ENCODE results near the gene DVL1. TPM values are rescaled to one million over a fixed set of nuclear protein-coding genes. Genes with fewer than 3 reads are reported as not detected.

The DVL1 gene
- total RNA-seq, 1 donor from 2014 or later: 66.0 TPM

DNA sequence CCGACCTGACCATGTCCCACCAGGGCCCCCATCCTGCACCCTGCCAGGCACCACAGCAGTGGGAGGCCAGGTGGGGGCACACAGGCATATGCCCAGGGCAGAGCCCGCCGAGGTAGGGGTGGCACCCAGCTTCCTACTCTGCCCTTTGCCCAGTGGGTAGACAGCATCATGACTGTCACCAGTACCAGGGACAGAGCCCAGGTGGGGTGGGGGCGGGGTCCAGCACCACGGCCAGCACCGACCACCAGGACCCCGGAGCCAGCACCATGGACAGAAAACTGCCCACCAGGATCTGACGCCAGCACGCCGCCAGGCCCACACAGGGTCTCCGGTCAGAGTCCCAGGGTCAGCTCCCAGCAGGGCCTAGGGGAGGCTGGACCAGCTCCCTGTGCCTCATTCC is 14.4 kb downstream of the DVL1 start:
- Histone ChIP-seq H3K36me3 (peaks cover 13% of the 10 kb centered on the region), H3K4me1 (peaks cover 4% of the 10 kb centered on the region), H3K27me3 (no peaks in the 10 kb centered on the region), H3K9me3 (no peaks in the 10 kb centered on the region), H3K4me3 (no peak overlapping the region), H3K27ac (no peak overlapping the region)
- no peak for DNase-seq
- no peak for ATAC-seq
- intact Hi-C loops (cut with DNase I): no loop called here
- TF ChIP-seq, protein P1, sequence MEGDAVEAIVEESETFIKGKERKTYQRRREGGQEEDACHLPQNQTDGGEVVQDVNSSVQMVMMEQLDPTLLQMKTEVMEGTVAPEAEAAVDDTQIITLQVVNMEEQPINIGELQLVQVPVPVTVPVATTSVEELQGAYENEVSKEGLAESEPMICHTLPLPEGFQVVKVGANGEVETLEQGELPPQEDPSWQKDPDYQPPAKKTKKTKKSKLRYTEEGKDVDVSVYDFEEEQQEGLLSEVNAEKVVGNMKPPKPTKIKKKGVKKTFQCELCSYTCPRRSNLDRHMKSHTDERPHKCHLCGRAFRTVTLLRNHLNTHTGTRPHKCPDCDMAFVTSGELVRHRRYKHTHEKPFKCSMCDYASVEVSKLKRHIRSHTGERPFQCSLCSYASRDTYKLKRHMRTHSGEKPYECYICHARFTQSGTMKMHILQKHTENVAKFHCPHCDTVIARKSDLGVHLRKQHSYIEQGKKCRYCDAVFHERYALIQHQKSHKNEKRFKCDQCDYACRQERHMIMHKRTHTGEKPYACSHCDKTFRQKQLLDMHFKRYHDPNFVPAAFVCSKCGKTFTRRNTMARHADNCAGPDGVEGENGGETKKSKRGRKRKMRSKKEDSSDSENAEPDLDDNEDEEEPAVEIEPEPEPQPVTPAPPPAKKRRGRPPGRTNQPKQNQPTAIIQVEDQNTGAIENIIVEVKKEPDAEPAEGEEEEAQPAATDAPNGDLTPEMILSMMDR (IDR thresholded peaks at IDR 0.05): no peak

DNA sequence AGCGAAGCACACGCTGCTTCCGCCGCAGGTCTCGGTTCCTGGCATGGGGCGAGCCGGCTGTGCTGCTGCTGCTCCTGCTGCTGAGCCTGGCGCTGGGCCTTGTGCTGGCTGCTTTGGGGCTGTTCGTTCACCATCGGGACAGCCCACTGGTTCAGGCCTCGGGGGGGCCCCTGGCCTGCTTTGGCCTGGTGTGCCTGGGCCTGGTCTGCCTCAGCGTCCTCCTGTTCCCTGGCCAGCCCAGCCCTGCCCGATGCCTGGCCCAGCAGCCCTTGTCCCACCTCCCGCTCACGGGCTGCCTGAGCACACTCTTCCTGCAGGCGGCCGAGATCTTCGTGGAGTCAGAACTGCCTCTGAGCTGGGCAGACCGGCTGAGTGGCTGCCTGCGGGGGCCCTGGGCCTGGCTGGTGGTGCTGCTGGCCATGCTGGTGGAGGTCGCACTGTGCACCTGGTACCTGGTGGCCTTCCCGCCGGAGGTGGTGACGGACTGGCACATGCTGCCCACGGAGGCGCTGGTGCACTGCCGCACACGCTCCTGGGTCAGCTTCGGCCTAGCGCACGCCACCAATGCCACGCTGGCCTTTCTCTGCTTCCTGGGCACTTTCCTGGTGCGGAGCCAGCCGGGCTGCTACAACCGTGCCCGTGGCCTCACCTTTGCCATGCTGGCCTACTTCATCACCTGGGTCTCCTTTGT is 15.5 kb downstream of the DVL1 start:
- peaks cover 9% of the 10 kb centered on the region for H3K36me3 ChIP-seq
- H3K4me3 ChIP-seq: no peak overlapping the region
- TF ChIP-seq, protein P1 (IDR thresholded peaks at IDR 0.05): no peak
- no peaks in the 10 kb centered on the region for H3K27me3 ChIP-seq
- ATAC-seq (no peak), DNase-seq (no peak)
- intact Hi-C loops (cut with DNase I): no loop called here
- H3K4me1 ChIP-seq: peaks cover 4% of the 10 kb centered on the region
- H3K27ac ChIP-seq: no peak overlapping the region
- H3K9me3 ChIP-seq: no peaks in the 10 kb centered on the region

DNA sequence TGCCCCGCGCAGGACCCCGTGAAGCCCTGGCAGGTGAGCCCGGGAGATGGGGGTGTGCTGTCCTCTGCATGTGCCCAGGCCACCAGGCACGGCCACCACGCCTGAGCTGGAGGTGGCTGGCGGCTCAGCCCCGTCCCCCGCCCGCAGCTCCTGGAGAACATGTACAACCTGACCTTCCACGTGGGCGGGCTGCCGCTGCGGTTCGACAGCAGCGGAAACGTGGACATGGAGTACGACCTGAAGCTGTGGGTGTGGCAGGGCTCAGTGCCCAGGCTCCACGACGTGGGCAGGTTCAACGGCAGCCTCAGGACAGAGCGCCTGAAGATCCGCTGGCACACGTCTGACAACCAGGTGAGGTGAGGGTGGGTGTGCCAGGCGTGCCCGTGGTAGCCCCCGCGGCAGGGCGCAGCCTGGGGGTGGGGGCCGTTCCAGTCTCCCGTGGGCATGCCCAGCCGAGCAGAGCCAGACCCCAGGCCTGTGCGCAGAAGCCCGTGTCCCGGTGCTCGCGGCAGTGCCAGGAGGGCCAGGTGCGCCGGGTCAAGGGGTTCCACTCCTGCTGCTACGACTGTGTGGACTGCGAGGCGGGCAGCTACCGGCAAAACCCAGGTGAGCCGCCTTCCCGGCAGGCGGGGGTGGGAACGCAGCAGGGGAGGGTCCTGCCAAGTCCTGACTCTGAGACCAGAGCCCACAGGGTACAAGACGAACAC is 16.3 kb downstream of the DVL1 start:
- H3K4me3 ChIP-seq: no peak overlapping the region
- H3K36me3 ChIP-seq: peaks cover 10% of the 10 kb centered on the region
- TF ChIP-seq, protein P1 (IDR thresholded peaks at IDR 0.05): no peak
- H3K27me3 ChIP-seq: no peaks in the 10 kb centered on the region
- H3K27ac ChIP-seq: no peak overlapping the region
- peaks cover 4% of the 10 kb centered on the region for H3K4me1 ChIP-seq
- ATAC-seq (peak; percentile 55), DNase-seq (peak; percentile 85)
- intact Hi-C loops (cut with DNase I): no loop called here
- no peaks in the 10 kb centered on the region for H3K9me3 ChIP-seq

DNA sequence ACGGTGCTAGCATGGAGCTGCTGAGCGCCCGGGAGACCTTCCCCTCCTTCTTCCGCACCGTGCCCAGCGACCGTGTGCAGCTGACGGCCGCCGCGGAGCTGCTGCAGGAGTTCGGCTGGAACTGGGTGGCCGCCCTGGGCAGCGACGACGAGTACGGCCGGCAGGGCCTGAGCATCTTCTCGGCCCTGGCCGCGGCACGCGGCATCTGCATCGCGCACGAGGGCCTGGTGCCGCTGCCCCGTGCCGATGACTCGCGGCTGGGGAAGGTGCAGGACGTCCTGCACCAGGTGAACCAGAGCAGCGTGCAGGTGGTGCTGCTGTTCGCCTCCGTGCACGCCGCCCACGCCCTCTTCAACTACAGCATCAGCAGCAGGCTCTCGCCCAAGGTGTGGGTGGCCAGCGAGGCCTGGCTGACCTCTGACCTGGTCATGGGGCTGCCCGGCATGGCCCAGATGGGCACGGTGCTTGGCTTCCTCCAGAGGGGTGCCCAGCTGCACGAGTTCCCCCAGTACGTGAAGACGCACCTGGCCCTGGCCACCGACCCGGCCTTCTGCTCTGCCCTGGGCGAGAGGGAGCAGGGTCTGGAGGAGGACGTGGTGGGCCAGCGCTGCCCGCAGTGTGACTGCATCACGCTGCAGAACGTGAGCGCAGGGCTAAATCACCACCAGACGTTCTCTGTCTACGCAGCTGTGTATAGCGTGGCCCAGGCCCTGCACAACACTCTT is 17.0 kb downstream of the DVL1 start:
- H3K27me3 ChIP-seq: no peaks in the 10 kb centered on the region
- TF ChIP-seq, protein P1 (IDR thresholded peaks at IDR 0.05): no peak
- peaks cover 4% of the 10 kb centered on the region for H3K4me1 ChIP-seq
- ATAC-seq (no peak), DNase-seq (no peak)
- intact Hi-C loops (cut with DNase I): no loop called here
- no peaks in the 10 kb centered on the region for H3K9me3 ChIP-seq
- no peak overlapping the region for H3K4me3 ChIP-seq
- H3K27ac ChIP-seq: no peak overlapping the region
- H3K36me3 ChIP-seq: peaks cover 16% of the 10 kb centered on the region

DNA sequence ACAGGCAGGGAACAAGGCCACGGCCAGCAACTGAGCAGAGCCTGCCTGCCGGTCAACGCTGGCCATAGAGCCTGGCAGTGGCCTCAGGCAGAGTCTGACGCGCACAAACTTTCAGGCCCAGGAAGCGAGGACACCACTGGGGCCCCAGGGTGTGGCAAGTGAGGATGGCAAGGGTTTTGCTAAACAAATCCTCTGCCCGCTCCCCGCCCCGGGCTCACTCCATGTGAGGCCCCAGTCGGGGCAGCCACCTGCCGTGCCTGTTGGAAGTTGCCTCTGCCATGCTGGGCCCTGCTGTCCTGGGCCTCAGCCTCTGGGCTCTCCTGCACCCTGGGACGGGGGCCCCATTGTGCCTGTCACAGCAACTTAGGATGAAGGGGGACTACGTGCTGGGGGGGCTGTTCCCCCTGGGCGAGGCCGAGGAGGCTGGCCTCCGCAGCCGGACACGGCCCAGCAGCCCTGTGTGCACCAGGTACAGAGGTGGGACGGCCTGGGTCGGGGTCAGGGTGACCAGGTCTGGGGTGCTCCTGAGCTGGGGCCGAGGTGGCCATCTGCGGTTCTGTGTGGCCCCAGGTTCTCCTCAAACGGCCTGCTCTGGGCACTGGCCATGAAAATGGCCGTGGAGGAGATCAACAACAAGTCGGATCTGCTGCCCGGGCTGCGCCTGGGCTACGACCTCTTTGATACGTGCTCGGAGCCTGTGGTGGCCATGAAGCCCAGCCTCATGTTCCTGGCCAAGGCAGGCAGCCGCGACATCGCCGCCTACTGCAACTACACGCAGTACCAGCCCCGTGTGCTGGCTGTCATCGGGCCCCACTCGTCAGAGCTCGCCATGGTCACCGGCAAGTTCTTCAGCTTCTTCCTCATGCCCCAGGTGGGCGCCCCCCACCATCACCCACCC is 17.9 kb downstream of the DVL1 start, which contains the start of gene TAS1R3:
TSS of gene TAS1R3 (plus strand) at position 213 of the 898 bp plus-strand sequence. CDS start at position 279, 66 bp downstream.
- no peak within 1 kb of the TSS for H3K27ac ChIP-seq
- TF ChIP-seq, protein P1 (IDR thresholded peaks at IDR 0.05): no peak
- peaks cover 4% of the 10 kb centered on the region for H3K4me1 ChIP-seq
- no peaks in the 10 kb centered on the region for H3K27me3 ChIP-seq
- H3K9me3 ChIP-seq: no peaks in the 10 kb centered on the region
- no peak for ATAC-seq
- H3K36me3 ChIP-seq: peaks cover 17% of the 10 kb centered on the region
- intact Hi-C loops (cut with DNase I): no loop called here
- DNase-seq: no peak
- H3K4me3 ChIP-seq: no peak within 1 kb of the TSS

Data from upper lobe of right lung (tissue), 1 donor.